ENCODE results near the gene SH3GL1. TPM values are rescaled to one million over a fixed set of nuclear protein-coding genes. Genes with fewer than 3 reads are reported as not detected.

Gene SH3GL1
- total and polyA plus RNA-seq, 9 of the 15 experiments (the other 6 are each of a cell fraction or from before 2014, with no cell fraction given): 1.7 to 75.3 (median 25.7) TPM

DNA sequence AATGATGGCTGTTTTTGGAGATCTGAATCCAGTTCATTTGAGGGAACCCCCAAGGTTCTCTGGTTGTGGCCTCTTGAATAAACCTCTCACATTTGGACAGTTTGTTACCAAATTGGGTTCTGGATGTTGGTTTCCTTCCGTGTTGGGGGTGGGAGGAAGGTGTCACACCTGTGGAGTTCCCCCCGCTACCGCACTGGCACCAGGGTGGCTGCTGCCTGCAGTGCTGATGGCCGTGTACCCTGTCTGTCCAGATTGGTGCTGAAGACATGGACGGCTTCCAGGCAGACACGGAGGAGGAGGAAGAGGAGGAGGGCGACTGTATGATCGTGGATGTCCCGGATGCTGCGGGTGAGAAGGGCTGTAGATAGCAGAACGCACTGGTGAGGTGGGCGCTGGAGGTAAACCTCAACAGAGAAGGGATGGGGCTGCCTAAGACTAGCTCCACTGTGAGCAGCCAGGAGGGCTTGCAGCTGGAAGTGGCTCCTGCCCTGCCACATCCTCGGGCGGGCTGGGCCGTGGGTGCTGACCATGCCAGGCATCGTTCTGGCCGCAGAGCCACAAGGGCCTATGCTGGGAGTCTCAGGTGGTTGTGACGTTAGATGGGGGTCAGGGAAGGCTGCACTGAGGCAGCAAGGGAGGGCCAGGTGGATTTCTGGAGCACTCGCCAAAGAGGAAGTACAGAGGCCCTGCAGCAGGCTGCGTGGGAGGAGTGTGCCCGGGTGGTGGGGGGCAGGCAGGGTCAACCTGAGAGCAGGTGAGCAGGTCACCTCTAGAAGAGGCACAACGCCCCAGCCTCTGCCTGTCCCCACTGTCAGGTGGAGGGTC, 41.9 kb upstream of the SH3GL1 start (continued):
- TF ChIP-seq, protein P1, sequence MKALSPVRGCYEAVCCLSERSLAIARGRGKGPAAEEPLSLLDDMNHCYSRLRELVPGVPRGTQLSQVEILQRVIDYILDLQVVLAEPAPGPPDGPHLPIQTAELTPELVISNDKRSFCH (CRISPR knock-in tag; IDR thresholded peaks at IDR 0.05): no peak
- TF ChIP-seq, protein P1 (tag; IDR thresholded peaks at IDR 0.05): no peak
- TF ChIP-seq ZNF583 (CRISPR knock-in tag; IDR thresholded peaks at IDR 0.05) (no peak), ZNF436 (CRISPR knock-in tag; IDR thresholded peaks at IDR 0.05) (no peak), NR2C1 (IDR thresholded peaks at IDR 0.05) (no peak), NR2C1 (tag; IDR thresholded peaks at IDR 0.05) (no peak), EGR1 (conservative IDR thresholded peaks at IDR 0.05) (peak; percentile 39), ZNF644 (tag; IDR thresholded peaks at IDR 0.05; ENCODE audit: low read depth) (no peak), RBM22 (IDR thresholded peaks at IDR 0.05; ENCODE audit: low read depth, low read length, poor library complexity, severe bottlenecking) (peak; percentile 40), SIN3A (IDR thresholded peaks at IDR 0.05; ENCODE audit: borderline replicate concordance in 2 of 2, control insufficient read depth in 1 of 2, low read depth in 2 of 2, low read length in 2 of 2) (no peak), POLR2AphosphoS2 (IDR thresholded peaks at IDR 0.05; ENCODE audit: low read length) (peak; percentile 62; the same call in 1 of the 2 replicates)
- TF ChIP-seq, protein P2, sequence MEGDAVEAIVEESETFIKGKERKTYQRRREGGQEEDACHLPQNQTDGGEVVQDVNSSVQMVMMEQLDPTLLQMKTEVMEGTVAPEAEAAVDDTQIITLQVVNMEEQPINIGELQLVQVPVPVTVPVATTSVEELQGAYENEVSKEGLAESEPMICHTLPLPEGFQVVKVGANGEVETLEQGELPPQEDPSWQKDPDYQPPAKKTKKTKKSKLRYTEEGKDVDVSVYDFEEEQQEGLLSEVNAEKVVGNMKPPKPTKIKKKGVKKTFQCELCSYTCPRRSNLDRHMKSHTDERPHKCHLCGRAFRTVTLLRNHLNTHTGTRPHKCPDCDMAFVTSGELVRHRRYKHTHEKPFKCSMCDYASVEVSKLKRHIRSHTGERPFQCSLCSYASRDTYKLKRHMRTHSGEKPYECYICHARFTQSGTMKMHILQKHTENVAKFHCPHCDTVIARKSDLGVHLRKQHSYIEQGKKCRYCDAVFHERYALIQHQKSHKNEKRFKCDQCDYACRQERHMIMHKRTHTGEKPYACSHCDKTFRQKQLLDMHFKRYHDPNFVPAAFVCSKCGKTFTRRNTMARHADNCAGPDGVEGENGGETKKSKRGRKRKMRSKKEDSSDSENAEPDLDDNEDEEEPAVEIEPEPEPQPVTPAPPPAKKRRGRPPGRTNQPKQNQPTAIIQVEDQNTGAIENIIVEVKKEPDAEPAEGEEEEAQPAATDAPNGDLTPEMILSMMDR (IDR thresholded peaks at IDR 0.05 in 2 of 3, conservative IDR thresholded peaks at IDR 0.05 in 1 of 3; ENCODE audit: insufficient read depth in 2 of 3, low read depth in 1 of 3, low read length in 3 of 3): no peak

Measured in K562 (cell line).